H9 (cell line): ENCODE results near the gene TMEM238. TPM values are rescaled to one million over a fixed set of nuclear protein-coding genes. Genes with fewer than 3 reads are reported as not detected.

Source experiments
- DNase-seq: peaks from one replicate; pipeline ENCODE4 v3.0.0-alpha.2; 2017
- H2AFZ ChIP-seq: one replicate; pipeline ENCODE4 v1.6.1; 2013; ENCODE audit warnings: mild to moderate bottlenecking, low read length, control low read depth, moderate library complexity
- H2AK5ac ChIP-seq: 2 replicates; pipeline ENCODE4 v1.6.1; 2013; ENCODE audit warnings: low read length, control low read depth, mixed read lengths; ENCODE audit not compliant: insufficient read length
- H2BK120ac ChIP-seq: one replicate; pipeline ENCODE4 v1.6.1; 2013; ENCODE audit warnings: low read depth, mild to moderate bottlenecking, low read length, control low read depth, inconsistent platforms; ENCODE audit not compliant: poor library complexity, severe bottlenecking
- H2BK12ac ChIP-seq: 2 replicates; pipeline ENCODE4 v1.6.1; 2013; ENCODE audit warnings: low read length, control low read depth, mixed read lengths, low read depth; ENCODE audit not compliant: insufficient read length
- H2BK15ac ChIP-seq: 2 replicates; pipeline ENCODE4 v1.6.1; 2013; ENCODE audit warnings: low read depth, low read length, control low read depth
- H2BK20ac ChIP-seq: one replicate; pipeline ENCODE4 v1.6.1; 2013; ENCODE audit warnings: low read depth, mild to moderate bottlenecking, low read length, control low read depth, inconsistent platforms; ENCODE audit not compliant: poor library complexity, severe bottlenecking
- H2BK5ac ChIP-seq: 2 replicates; pipeline ENCODE4 v1.6.1; 2013; ENCODE audit warnings: low read length, control low read depth, mixed read lengths; ENCODE audit not compliant: insufficient read length
- H3K14ac ChIP-seq: 2 replicates; pipeline ENCODE4 v1.6.1; 2013; ENCODE audit warnings: low read length, control low read depth; ENCODE audit not compliant: insufficient read depth
- H3K18ac ChIP-seq: 2 replicates; pipeline ENCODE4 v1.6.1; 2013; ENCODE audit warnings: low read depth, mild to moderate bottlenecking, mixed read lengths, low read length, control low read depth; ENCODE audit not compliant: insufficient read length
- H3K23ac ChIP-seq: 2 replicates; pipeline ENCODE4 v1.6.1; 2013; ENCODE audit warnings: low read length, control low read depth, mixed read lengths, low read depth; ENCODE audit not compliant: insufficient read length
- H3K23me2 ChIP-seq: 2 replicates; pipeline ENCODE4 v1.6.1; 2013; ENCODE audit warnings: low read depth, mild to moderate bottlenecking, mixed read lengths, low read length, control low read depth; ENCODE audit not compliant: insufficient read length, poor library complexity, severe bottlenecking
- H3K27ac ChIP-seq: 2 replicates; pipeline ENCODE4 v1.5.1; 2013; ENCODE audit warnings: low read length, control low read depth, mixed read lengths, low read depth; ENCODE audit not compliant: insufficient read length
- H3K27me3 ChIP-seq: 2 replicates; pipeline ENCODE4 v1.6.1; 2013; ENCODE audit warnings: low read length, control low read depth, inconsistent platforms; ENCODE audit not compliant: insufficient read depth
- H3K4ac ChIP-seq: 2 replicates; pipeline ENCODE4 v1.6.1; 2013; ENCODE audit warnings: low read depth, mild to moderate bottlenecking, control low read depth, inconsistent platforms, low read length, moderate library complexity
- H3K4me1 ChIP-seq: 2 replicates; pipeline ENCODE4 v1.6.1; 2013; ENCODE audit warnings: low read length, control low read depth, inconsistent platforms; ENCODE audit not compliant: insufficient read depth
- H3K4me2 ChIP-seq: 2 replicates; pipeline ENCODE4 v1.6.1; 2013; ENCODE audit warnings: low read length, control low read depth, mixed read lengths; ENCODE audit not compliant: insufficient read length, insufficient read depth
- H3K56ac ChIP-seq: 2 replicates; pipeline ENCODE4 v1.6.1; 2013; ENCODE audit warnings: low read depth, mild to moderate bottlenecking, mixed read lengths, low read length, control low read depth; ENCODE audit not compliant: insufficient read length
- H3K79me1 ChIP-seq: 2 replicates; pipeline ENCODE4 v1.6.1; 2013; ENCODE audit warnings: low read depth, mild to moderate bottlenecking, moderate library complexity, low read length, control low read depth, inconsistent platforms; ENCODE audit not compliant: insufficient read depth, poor library complexity, severe bottlenecking
- H3K79me2 ChIP-seq: 2 replicates; pipeline ENCODE4 v1.6.1; 2013; ENCODE audit warnings: low read length, control low read depth, inconsistent platforms; ENCODE audit not compliant: insufficient read depth
- H3K9ac ChIP-seq: 2 replicates; pipeline ENCODE4 v1.6.1; 2013; ENCODE audit warnings: low read length, control low read depth, mixed read lengths; ENCODE audit not compliant: insufficient read length; ENCODE audit errors: extremely low read depth
- H3K9me3 ChIP-seq: one replicate; pipeline ENCODE4 v1.6.1; 2013; ENCODE audit warnings: low read depth, low read length, inconsistent platforms; ENCODE audit not compliant: control insufficient read depth
- H3T11ph ChIP-seq: one replicate; pipeline ENCODE4 v1.6.1; 2013; ENCODE audit warnings: mild to moderate bottlenecking, low read length, control low read depth, inconsistent platforms
- H4K20me1 ChIP-seq: one replicate; pipeline ENCODE4 v1.6.1; 2013; ENCODE audit not compliant: control insufficient read depth, insufficient read length, insufficient read depth
- H4K5ac ChIP-seq: 2 replicates; pipeline ENCODE4 v1.6.1; 2013; ENCODE audit warnings: low read depth, mild to moderate bottlenecking, mixed read lengths, low read length, control low read depth; ENCODE audit not compliant: insufficient read length
- H4K8ac ChIP-seq: replicated peaks from 2 replicates; pipeline ENCODE4 v1.6.1; 2013; ENCODE audit warnings: low read length, control low read depth, mixed read lengths, low read depth; ENCODE audit not compliant: insufficient read length
- H4K91ac ChIP-seq: 2 replicates; pipeline ENCODE4 v1.6.1; 2013; ENCODE audit warnings: low read depth, mild to moderate bottlenecking, moderate library complexity, mixed read lengths, low read length, control low read depth; ENCODE audit not compliant: insufficient read length
- H3K27ac Mint-ChIP-seq, 3 experiments: 2 replicates in 2 of 3; 3 replicates in 1 of 3; pipeline ENCODE4 v1.8.0; 2020 to 2021; ENCODE audit warnings: mixed read lengths in 3 of 3, mild to moderate bottlenecking in 1 of 3, moderate library complexity in 1 of 3
- H3K27me3 Mint-ChIP-seq: 2 replicates; pipeline ENCODE4 v1.8.0; 2021; ENCODE audit warnings: low read depth, mild to moderate bottlenecking, moderate library complexity, mixed read lengths
- H3K36me3 Mint-ChIP-seq, 3 experiments: 2 replicates in 2 of 3; 3 replicates in 1 of 3; pipeline ENCODE4 v1.8.0; 2020 to 2021; ENCODE audit warnings: low read depth in 3 of 3, mixed read lengths in 3 of 3; ENCODE audit not compliant: insufficient read depth in 1 of 3
- H3K4me1 Mint-ChIP-seq, 2 experiments: 2 replicates each; pipeline ENCODE4 v1.8.0; 2020; ENCODE audit warnings: mixed read lengths in 2 of 2
- H3K4me3 Mint-ChIP-seq, 2 experiments: 2 replicates in 1 of 2; 3 replicates in 1 of 2; pipeline ENCODE4 v1.8.0; 2020 to 2021; ENCODE audit warnings: mild to moderate bottlenecking in 2 of 2, mixed read lengths in 2 of 2, moderate library complexity in 1 of 2
- H3K9me3 Mint-ChIP-seq, 2 experiments: 2 replicates in 1 of 2; 3 replicates in 1 of 2; pipeline ENCODE4 v1.8.0; 2020; ENCODE audit warnings: mild to moderate bottlenecking in 2 of 2, mixed read lengths in 2 of 2, moderate library complexity in 1 of 2
- WGBS: extraction: QIAGEN DNeasy Blood & Tissue Kit; methylation state at CpG from one replicate; pipeline ENCODE4 v1.1.7; 2013; ENCODE audit warnings: missing lambda C conversion rate, low lambda C conversion rate, mixed read lengths; ENCODE audit not compliant: insufficient read length; ENCODE audit errors: extremely low coverage; 5-methylcytosine and 5-hydroxymethylcytosine counted together
- total RNA-seq: library from RNA; stranded (reverse); gene quantifications from 2 replicates; pipeline ENCODE4 v1.2.1, GENCODE V29; 2021
- TF ChIP-seq, protein P1 (sequence below): fragments of 200-600 bp; sonication (generic); conservative IDR thresholded peaks from 3 replicates; pipeline ENCODE4 v1.8.0; 2021; ENCODE audit warnings: antibody characterized with exemption, mild to moderate bottlenecking

The TMEM238 gene
- total RNA-seq, 1 experiment from 2014 or later = 4.8 TPM

DNA sequence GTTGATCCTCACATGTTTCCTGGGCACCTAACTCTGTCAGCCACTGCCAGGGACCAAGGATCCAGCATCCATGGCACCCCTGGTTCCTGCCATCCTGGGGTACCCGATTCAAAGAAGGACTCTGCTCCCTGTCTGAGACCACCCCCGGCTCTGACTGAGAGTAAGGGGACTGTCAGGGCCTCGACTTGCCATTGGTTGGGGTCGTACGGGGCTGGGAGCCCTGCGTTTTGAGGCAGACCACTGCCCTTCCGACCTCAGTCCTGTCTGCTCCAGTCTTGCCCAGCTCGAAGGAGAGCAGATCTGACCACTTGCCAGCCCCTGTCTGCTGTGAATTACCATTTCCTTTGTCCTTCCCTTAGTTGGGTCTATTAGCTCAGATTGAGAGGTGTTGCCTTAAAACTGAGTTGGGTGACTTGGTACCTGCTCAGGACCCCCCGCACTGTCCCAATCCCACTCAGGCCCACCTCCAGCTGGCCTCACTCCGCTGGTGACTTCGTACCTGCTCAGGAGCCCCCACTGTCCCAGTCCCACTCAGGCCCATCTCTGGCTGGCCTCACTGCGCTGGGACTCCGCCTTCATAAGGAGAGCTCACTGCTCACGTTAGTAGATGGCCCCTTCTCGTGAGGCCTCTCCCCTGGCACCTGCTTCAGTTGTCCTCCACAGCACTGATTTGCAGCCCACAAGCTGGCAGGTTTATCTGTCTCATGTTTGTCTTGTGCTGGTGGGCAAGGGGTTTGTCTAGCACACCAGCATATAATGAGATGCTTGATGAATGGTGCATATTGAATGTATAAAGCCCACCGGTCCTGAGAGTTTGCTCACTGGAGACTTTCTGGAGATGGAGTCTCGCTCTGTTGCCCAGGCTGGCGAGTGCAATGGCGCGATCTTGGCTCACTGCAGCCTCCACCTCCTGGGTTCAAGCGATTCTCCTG, 5.6 kb upstream of the TMEM238 start:
- H3K4ac ChIP-seq = no peak overlapping the region
- no peak overlapping the region for H3K9ac ChIP-seq
- peak overlapping the region in 1 of 2 experiments; percentile 47; a peak in 3 of 5 replicates for H3K4me3 Mint-ChIP-seq
- H3K56ac ChIP-seq = no peak overlapping the region
- H3K27ac Mint-ChIP-seq = peak overlapping the region in 1 of 3 experiments; percentile 87; a peak in 3 of 7 replicates
- no peak overlapping the region for H3T11ph ChIP-seq
- H3K4me2 ChIP-seq = no peak overlapping the region
- no CpG with 5 or more reads among the region's 21 CpGs for WGBS
- H3K27me3 Mint-ChIP-seq = peaks cover 2% of the 10 kb centered on the region
- H2BK120ac ChIP-seq = no peak overlapping the region
- H2BK12ac ChIP-seq = no peak overlapping the region
- H2BK15ac ChIP-seq = no peak overlapping the region
- H3K27me3 ChIP-seq = no peaks in the 10 kb centered on the region
- H2BK5ac ChIP-seq = no peak overlapping the region
- peaks cover 17% of the 10 kb centered on the region; the same call in 1 of the 2 replicates for H3K79me2 ChIP-seq
- H2AK5ac ChIP-seq = no peak overlapping the region
- TF ChIP-seq, protein P1, sequence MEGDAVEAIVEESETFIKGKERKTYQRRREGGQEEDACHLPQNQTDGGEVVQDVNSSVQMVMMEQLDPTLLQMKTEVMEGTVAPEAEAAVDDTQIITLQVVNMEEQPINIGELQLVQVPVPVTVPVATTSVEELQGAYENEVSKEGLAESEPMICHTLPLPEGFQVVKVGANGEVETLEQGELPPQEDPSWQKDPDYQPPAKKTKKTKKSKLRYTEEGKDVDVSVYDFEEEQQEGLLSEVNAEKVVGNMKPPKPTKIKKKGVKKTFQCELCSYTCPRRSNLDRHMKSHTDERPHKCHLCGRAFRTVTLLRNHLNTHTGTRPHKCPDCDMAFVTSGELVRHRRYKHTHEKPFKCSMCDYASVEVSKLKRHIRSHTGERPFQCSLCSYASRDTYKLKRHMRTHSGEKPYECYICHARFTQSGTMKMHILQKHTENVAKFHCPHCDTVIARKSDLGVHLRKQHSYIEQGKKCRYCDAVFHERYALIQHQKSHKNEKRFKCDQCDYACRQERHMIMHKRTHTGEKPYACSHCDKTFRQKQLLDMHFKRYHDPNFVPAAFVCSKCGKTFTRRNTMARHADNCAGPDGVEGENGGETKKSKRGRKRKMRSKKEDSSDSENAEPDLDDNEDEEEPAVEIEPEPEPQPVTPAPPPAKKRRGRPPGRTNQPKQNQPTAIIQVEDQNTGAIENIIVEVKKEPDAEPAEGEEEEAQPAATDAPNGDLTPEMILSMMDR = no peak
- no peaks in the 10 kb centered on the region for H3K9me3 ChIP-seq
- H3K9me3 Mint-ChIP-seq = peaks cover 0 to 2% of the 10 kb centered on the region in 2 experiments; a peak in 1 of 5 replicates
- H3K79me1 ChIP-seq = peaks cover 15% of the 10 kb centered on the region
- peaks cover 60 to 74% of the 10 kb centered on the region in 2 experiments for H3K4me1 Mint-ChIP-seq
- no peak overlapping the region for H3K23ac ChIP-seq
- no peak overlapping the region for H3K18ac ChIP-seq
- no peak for DNase-seq
- H3K27ac ChIP-seq = no peak overlapping the region
- H3K14ac ChIP-seq = no peak overlapping the region; the same call in 1 of the 2 replicates
- H3K23me2 ChIP-seq = peaks cover 15% of the 10 kb centered on the region
- H4K5ac ChIP-seq = no peak overlapping the region
- H4K8ac ChIP-seq = no peak overlapping the region
- H3K4me1 ChIP-seq = peaks cover 7% of the 10 kb centered on the region
- H3K36me3 Mint-ChIP-seq = peaks cover 40 to 50% (median 44%) of the 10 kb centered on the region in 3 experiments
- no peak overlapping the region for H2AFZ ChIP-seq
- H2BK20ac ChIP-seq = no peak overlapping the region
- H4K20me1 ChIP-seq = peaks cover 3% of the 10 kb centered on the region
- no peak overlapping the region for H4K91ac ChIP-seq
